Effector CD4-positive, alpha-beta T cell (primary cell): Measurements from ENCODE around the gene CDX4. TPM values are rescaled to one million over a fixed set of nuclear protein-coding genes. Genes with fewer than 3 reads are reported as not detected.
"Not testable (repeated sequence)": the region's sequence is repeated elsewhere in the genome, so short reads cannot be mapped to it uniquely, and the experiment has no call there.

Source experiments
- DNase-seq: peaks from one replicate; pipeline ENCODE4 v3.0.0-alpha.2; 2020
- total RNA-seq: gene quantifications from one replicate; lab custom pipeline; 2026; lab: John Stamatoyannopoulos, UW

Gene CDX4, protein sequence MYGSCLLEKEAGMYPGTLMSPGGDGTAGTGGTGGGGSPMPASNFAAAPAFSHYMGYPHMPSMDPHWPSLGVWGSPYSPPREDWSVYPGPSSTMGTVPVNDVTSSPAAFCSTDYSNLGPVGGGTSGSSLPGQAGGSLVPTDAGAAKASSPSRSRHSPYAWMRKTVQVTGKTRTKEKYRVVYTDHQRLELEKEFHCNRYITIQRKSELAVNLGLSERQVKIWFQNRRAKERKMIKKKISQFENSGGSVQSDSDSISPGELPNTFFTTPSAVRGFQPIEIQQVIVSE
- not detected for total RNA-seq

DNA sequence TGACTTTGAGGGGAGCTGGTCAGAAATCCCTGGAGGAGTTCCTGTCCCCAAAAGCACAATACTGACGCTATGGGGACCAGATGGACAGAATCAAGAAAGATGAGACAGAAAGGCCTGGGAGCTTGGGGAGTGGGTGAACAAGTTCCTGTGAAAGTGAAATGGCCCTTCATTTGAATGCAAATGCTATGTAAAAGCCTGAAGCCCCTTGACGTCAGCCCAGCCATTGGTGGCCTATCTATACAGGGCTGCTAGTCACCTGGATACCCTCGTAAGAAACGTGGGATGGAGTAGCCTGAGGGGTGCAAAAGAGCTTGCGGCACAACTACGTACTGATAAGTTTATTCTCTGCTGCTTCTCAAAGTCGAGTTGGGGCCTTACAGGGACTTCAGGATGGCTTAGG lies at the start of gene CDX4:
Gene CDX4 (plus strand): TSS at position 223 of the 400 bp plus-strand sequence. CDS start 201 bp downstream, outside the sequence.
- no peak for DNase-seq

DNA sequence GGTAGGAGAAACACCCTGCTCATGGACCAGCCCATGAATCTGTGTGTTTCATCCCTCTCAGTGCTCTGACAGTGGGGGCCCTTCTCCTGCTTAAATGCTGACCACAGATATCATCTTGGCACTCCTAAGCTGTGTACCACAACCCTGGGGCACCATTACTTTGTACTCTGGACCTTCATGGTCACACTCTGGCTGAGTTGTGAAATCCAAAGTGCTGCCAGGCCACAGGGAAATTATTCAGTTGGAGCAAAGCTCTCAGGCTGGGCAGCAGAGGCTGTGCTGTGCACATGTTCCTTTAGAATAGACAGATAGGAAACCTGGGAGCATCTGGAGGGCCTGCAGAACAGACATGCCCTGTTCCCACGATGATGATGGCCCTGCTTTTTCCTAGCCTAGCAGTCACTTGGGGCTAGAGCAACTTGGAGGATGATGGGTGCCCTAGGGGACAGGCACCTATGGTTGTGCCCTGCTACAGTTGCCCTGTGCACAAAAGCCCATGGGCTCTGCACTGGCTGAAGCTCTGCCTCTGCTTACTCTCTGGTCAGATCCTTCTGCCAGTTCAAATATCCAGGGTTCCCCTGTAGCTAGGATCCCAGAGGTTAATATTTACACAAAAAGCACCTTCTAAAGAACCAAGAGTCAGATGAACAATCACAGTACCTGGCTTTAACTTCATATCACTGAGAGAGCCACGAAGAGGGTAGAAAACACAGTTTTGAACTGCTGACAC lies 48.5 kb upstream of the CDX4 start:
- no peak for DNase-seq

DNA sequence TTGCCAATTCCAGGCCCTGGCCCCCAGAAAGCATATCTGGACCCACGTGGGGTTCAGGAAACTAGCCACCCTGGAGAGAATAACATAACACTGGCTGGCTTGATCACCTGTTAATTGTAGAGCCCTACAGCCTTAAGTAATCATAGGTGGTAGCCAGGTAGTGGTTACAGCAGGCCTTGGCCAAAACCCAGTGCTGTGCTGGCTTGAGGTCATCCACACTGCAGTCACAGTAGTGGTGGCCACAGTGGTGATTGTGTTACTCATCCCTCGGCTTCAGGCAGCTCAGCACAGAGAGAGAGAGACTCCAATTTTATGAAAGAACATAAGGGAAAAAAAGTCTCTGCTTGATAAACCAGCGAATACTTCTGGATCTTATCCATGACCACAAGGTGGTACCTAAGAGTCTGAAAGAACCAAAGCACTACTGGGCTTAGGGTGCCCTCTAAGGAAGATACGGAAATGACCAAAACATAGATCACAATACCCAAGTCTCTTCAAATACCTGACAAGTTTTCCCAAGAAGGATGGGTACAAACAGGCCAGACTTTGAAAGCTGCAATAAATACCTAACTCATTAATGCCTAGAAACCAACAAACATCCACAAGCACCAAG lies 46.6 kb upstream of the CDX4 start:
- DNase-seq, result no peak

DNA sequence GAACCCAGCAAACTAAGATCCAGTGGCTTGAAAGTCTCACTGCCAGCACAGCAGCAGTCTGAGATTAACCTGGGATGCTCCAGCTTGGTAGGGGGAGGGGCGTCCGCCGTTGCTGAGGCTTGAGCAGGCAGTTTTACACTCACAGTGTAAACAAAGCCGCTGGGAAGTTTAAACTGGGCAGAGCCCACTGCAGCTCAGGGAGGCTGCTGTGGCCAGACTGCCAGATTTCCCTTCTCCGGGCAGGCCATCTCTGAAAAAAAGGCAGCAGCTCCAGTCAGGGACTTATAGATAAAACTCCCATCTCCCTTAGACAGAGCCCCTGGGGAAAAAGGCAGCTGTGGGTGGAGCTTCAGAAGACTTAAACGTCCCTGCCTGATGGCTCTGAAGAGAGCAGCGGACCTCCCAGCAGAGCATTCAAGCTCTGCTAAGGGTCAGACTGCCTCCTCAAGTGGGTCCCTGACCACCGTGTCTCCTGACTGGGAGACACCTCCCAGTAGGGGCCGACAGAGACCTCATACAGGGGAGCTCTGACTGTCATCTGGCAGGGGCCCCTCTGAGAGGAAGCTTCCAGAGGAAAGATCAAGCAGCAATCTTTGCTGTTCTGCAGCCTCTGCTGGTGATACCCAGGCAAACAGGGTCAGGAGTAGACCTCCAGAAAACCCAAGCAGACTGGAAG lies 45.1 kb upstream of the CDX4 start:
- DNase-seq, result no peak

DNA sequence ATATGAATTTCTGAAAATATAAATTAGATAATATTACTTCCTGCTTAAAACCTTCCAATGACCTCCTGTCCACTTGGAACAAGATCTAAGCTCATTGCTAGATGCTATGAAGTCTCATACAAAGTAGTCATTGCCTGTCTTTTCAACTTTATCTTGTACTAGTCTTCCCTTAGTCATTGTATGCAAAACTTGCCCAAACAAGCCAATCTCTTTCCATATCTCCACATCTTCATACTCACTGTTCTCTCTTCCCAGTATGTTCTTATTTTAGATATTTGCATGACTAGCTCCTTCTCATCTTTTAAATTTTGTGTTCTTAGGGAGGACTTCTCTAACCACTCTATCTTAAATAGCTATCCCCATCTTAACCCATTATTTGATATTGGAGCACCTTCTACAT lies 33.9 kb upstream of the CDX4 start:
- DNase-seq, result no peak

DNA sequence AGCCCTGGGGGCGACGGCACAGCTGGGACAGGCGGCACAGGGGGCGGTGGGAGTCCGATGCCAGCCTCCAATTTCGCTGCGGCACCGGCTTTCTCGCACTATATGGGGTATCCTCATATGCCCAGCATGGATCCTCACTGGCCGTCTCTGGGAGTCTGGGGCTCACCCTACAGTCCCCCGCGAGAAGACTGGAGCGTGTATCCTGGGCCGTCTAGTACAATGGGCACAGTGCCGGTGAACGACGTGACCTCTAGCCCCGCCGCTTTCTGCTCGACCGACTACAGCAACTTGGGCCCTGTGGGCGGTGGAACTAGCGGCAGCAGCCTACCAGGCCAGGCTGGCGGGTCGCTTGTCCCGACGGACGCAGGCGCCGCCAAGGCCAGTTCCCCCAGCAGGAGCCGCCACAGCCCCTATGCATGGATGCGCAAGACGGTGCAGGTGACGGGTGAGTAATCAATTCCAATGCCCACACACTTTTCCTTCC lies 500 bp downstream of the CDX4 start:
- DNase-seq, result no peak

DNA sequence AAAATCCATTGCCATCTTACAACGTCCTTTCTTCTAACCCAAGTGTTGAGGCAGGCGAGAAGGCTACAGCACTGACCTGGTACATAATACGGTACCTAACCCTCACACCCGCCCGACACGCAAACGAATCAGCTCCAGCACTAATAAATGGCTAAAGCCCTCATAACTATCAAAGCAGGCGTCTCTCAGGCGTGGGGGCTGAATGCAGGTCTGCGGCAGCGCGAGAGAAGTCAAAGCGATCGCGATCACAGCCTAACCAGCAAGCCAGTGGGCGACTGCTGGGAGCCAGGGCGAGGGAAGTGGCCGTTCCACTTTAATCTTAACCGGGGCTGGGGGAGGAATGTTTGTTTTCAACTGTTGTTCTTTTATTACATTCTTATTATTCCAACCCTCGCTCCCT lies 1.5 kb downstream of the CDX4 start:
- DNase-seq, result no peak

DNA sequence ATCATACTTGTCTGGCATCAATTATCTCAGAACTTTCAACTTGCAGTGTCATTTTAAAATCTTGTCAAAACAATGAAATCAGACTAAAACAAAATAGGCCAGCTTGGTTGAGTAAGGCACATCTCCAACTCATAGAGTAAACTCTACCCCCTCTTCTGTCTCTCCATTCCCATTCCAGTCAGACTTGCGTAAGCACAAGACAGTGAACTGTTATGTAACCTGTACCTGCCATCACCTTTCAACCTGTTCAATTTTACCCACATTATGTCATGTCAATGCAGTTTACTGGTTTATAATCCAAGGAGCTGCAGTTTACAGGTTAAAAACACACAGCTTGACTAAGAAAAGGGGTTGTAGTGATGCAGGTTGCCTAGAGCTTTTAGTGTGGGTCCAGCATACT lies 8.3 kb downstream of the CDX4 start:
- DNase-seq, result no peak

DNA sequence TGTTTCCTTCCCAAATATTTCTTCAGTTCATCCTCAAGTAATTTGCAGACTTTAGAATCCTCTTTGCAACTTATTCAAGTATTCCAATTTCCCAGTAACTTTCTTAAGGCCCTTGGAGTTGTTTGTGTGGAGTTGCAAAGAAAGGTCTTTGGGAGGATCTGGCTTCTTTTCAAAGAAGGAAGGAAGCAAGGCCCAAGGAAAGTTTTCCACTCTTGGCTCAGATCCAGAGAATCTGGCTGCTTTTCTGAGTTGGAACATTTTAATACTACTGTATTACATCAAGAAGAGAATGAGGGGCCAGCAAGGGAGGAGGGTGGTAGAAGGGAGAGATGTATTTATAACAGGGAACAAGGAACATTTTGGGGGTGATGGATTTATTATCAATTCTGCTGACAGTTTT lies 10.5 kb downstream of the CDX4 start:
- DNase-seq, result no peak

DNA sequence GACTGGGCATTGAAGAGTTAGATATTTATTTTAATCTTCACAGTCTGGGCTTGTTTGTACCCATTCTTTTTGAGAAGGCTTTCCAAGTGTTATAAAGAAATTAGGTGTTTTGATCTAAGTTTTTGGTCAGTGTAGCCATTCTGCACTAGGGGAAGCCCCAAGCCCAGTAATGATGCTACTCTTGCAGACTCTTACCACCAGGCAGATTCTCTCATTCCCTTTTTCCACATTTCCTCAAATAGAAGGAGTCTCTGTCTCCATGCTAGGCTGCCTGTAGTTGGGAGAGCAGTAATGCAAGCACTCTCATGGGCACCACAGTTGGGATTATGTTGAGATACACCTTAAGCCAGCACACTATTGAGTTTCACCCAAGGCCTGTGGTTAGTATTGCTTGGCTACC lies 21.5 kb downstream of the CDX4 start:
- DNase-seq, result no peak

DNA sequence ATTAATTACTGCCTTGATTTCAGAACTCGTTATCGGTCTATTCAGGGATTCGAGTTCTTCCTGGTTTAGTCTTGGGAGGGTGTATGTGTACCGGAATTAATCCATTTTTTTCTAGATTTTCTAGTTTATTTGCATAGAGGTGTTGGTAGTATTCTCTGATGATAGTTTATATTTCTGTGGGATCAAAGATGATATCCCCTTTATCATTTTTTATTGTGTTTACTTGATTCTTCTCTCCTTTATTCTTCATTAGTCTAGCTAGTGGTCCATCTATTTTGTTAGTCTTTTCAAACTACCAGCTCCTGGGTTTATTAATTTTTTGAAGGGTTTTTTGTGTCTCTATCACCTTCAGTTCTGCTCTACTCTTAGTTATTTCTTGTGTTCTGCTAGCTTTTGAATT lies 32.1 kb downstream of the CDX4 start:
- DNase-seq, result no peak

DNA sequence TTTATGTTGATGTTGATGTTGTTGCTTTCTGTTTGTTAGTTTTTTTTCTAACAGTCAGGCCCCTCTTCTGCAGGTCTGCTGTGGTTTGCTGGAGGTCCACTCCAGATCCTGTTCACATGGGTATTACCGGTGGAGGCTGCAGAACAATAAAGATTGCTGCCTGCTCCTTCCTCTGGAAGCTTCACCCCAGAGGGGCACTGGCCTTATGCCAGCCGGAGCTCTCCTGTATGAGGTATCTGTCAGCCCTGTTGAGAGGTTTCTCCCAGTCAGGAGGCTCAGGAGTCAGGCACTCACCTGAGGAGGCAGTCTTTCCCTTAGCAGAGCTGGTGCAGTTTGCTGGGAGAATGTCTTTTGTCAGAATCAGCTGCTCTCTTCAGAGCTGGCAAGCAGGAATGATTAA lies 34.7 kb downstream of the CDX4 start:
- no peak for DNase-seq

DNA sequence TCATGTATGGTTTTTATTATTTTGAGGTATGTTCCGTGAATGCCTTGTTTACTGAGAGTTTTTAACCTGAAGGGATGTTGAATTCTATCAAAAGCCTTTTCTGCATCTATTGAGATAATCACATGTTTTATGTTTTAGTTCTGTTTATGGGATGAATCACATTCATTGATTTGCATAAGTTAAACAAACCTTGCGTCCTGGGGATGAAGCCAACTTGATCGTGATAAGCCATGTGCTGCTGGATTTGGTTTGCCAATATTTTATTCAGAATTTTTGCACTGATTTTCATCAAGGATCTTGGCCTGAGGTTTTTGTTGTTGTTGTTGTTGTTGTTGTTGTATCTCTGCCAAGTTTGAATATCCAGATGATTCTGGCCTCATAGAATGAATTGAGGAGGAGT lies 43.8 kb downstream of the CDX4 start:
- DNase-seq, result no peak

DNA sequence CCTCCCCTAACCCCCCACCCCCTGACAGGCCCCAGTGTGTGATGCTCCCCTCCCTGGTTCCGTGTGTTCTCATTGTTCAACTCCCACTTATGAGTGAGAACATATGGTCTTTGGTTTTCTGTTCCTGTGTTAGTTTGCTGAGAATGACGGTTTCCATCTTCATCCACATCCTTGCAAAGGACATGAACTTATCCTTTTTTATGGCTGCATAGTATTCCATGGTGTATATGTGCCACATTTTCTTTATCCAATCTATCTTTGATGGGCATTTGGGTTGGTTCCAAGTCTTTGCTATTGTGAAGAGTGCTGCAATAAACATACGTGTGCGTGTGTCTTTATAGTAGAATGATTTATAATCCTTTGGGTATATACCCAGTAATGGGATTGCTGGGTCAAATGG lies 45.3 kb downstream of the CDX4 start:
- not testable (repeated sequence) for DNase-seq
